IMR-90 (cell line): ENCODE results near the gene MMD. TPM values are rescaled to one million over a fixed set of nuclear protein-coding genes. Genes with fewer than 3 reads are reported as not detected.

Experiments used
- ATAC-seq: fragments of 200-7000 bp; cut with Tn5 transposase; 2 replicates; pipeline ENCODE4 v1.9.1; 2020; ENCODE audit warnings: low read depth, mild to moderate bottlenecking, moderate library complexity
- BruUV-seq: library from RNA; stranded (reverse); fragments of 400-500 nt; replicated peaks from 2 replicates; lab custom pipeline; 2021; lab: Mats Ljungman, UMichigan
- CTCF ChIA-PET: fragments of 300-600 bp; formaldehyde crosslinking; extraction: SDS; loops from one replicate; lab custom pipeline; 2021; ENCODE audit warnings: antibody characterized with exemption; lab: Yijun Ruan, JAX
- POLR2A ChIA-PET: fragments of 300-600 bp; sonication (Branson Sonifier 250); formaldehyde crosslinking; loops from one replicate; lab custom pipeline; 2022; ENCODE audit warnings: antibody characterized with exemption; ENCODE audit not compliant: unreplicated experiment; lab: Charles Lee
- DNase-seq: peaks from one replicate; pipeline ENCODE4 v3.0.0; 2013
- H2AFZ ChIP-seq: replicated peaks from 2 replicates; pipeline ENCODE3; 2013; ENCODE audit warnings: low read length, mild to moderate bottlenecking; ENCODE audit not compliant: poor library complexity
- H2AK5ac ChIP-seq: 2 replicates; pipeline ENCODE4 v1.6.1; 2013; ENCODE audit warnings: low read depth, low read length, inconsistent platforms
- H2AK9ac ChIP-seq: replicated peaks from 2 replicates; pipeline ENCODE3; 2013; ENCODE audit warnings: mild to moderate bottlenecking, low read depth, low read length, moderate library complexity; ENCODE audit not compliant: poor library complexity
- H2BK120ac ChIP-seq: 2 replicates; pipeline ENCODE4 v1.6.1; 2013; ENCODE audit warnings: low read depth, low read length, inconsistent platforms
- H2BK15ac ChIP-seq: 3 replicates; pipeline ENCODE4 v1.6.1; 2013; ENCODE audit warnings: low read depth, low read length, inconsistent platforms
- H2BK20ac ChIP-seq: 2 replicates; pipeline ENCODE4 v1.6.1; 2013; ENCODE audit warnings: low read depth, mild to moderate bottlenecking, inconsistent platforms, low read length, moderate library complexity
- H2BK5ac ChIP-seq: 2 replicates; pipeline ENCODE4 v1.6.1; 2013; ENCODE audit warnings: mild to moderate bottlenecking, low read depth, low read length, inconsistent platforms; ENCODE audit not compliant: poor library complexity, severe bottlenecking
- H3K14ac ChIP-seq: replicated peaks from 2 replicates; pipeline ENCODE4 v1.6.1; 2013; ENCODE audit warnings: low read depth, low read length, inconsistent platforms
- H3K18ac ChIP-seq: 2 replicates; pipeline ENCODE4 v1.6.1; 2013; ENCODE audit warnings: low read depth, low read length, control low read depth
- H3K23ac ChIP-seq: 2 replicates; pipeline ENCODE4 v1.6.1; 2013; ENCODE audit warnings: low read depth, low read length, inconsistent platforms
- H3K27ac ChIP-seq: 2 replicates; pipeline ENCODE4 v1.5.1; 2013; ENCODE audit warnings: mild to moderate bottlenecking, control low read depth, low read length; ENCODE audit not compliant: insufficient read depth
- H3K27me3 ChIP-seq: 2 replicates; pipeline ENCODE4 v1.6.1; 2013; ENCODE audit warnings: low read length; ENCODE audit not compliant: control insufficient read depth, insufficient read depth
- H3K36me3 ChIP-seq: 2 replicates; pipeline ENCODE4 v1.6.1; 2013; ENCODE audit warnings: low read length, mixed read lengths; ENCODE audit not compliant: control insufficient read depth, insufficient read depth
- H3K4ac ChIP-seq: 2 replicates; pipeline ENCODE4 v1.6.1; 2013; ENCODE audit warnings: low read depth, low read length, inconsistent platforms
- H3K4me1 ChIP-seq: 2 replicates; pipeline ENCODE4 v1.6.1; 2013; ENCODE audit warnings: low read length, mixed read lengths; ENCODE audit not compliant: control insufficient read depth, insufficient read depth
- H3K4me2 ChIP-seq: 2 replicates; pipeline ENCODE4 v1.6.1; 2013; ENCODE audit warnings: low read depth, mild to moderate bottlenecking, control low read depth, low read length, moderate library complexity
- H3K4me3 ChIP-seq: 2 replicates; pipeline ENCODE4 v1.5.1; 2013; ENCODE audit warnings: low read depth, mild to moderate bottlenecking, control low read depth, low read length, moderate library complexity; ENCODE audit not compliant: insufficient read depth
- H3K56ac ChIP-seq: 2 replicates; pipeline ENCODE4 v1.6.1; 2013; ENCODE audit warnings: low read length, inconsistent platforms; ENCODE audit not compliant: insufficient read depth; ENCODE audit errors: extremely low read depth
- H3K79me1 ChIP-seq, 2 experiments: 2 replicates each; pipeline ENCODE4 v1.6.1; 2013; ENCODE audit warnings: low read length in 2 of 2, inconsistent platforms in 1 of 2, low read depth in 1 of 2
- H3K9ac ChIP-seq: 2 replicates; pipeline ENCODE4 v1.6.1; 2013; ENCODE audit warnings: low read depth, low read length, control low read depth
- H3K9me1 ChIP-seq: 2 replicates; pipeline ENCODE4 v1.6.1; 2013; ENCODE audit warnings: low read length, inconsistent platforms; ENCODE audit not compliant: insufficient read depth
- H3K9me3 ChIP-seq: 2 replicates; pipeline ENCODE4 v1.6.1; 2013; ENCODE audit warnings: low read length; ENCODE audit not compliant: control insufficient read depth, insufficient read depth
- H4K20me1 ChIP-seq: 2 replicates; pipeline ENCODE4 v1.6.1; 2013; ENCODE audit warnings: low read length, inconsistent platforms; ENCODE audit not compliant: insufficient read depth
- H4K5ac ChIP-seq: 2 replicates; pipeline ENCODE4 v1.6.1; 2013; ENCODE audit warnings: mild to moderate bottlenecking, low read depth, low read length, control low read depth
- H4K8ac ChIP-seq, 2 experiments: 2 replicates each; pipeline ENCODE4 v1.6.1; 2013; ENCODE audit warnings: low read depth in 2 of 2, low read length in 2 of 2, control low read depth in 1 of 2, inconsistent platforms in 1 of 2
- H4K91ac ChIP-seq: 2 replicates; pipeline ENCODE4 v1.6.1; 2013; ENCODE audit warnings: low read depth, low read length, inconsistent platforms; ENCODE audit not compliant: insufficient read depth
- BHLHE40 ChIP-seq: fragments of 150-350 bp; IDR thresholded peaks from 2 replicates; pipeline ENCODE4 v1.6.1; 2016; ENCODE audit warnings: mild to moderate bottlenecking, low read depth, low read length
- CEBPB ChIP-seq: IDR thresholded peaks from 2 replicates; pipeline ENCODE4 v1.6.1; 2012; ENCODE audit warnings: low read depth, low read length, improper control_type of control experiment
- CHD1 ChIP-seq: IDR thresholded peaks from 2 replicates; pipeline ENCODE4 v1.6.1; 2012; ENCODE audit warnings: low read depth, low read length, improper control_type of control experiment
- CTCF ChIP-seq: conservative IDR thresholded peaks from 2 replicates; pipeline ENCODE4 v1.5.1; 2012; ENCODE audit warnings: mild to moderate bottlenecking, low read depth, low read length, improper control_type of control experiment
- ELK1 ChIP-seq: fragments of 150-350 bp; IDR thresholded peaks from 2 replicates; pipeline ENCODE4 v1.6.1; 2016; ENCODE audit warnings: low read depth, mild to moderate bottlenecking, low read length, moderate library complexity, borderline replicate concordance
- MAZ ChIP-seq: IDR thresholded peaks from 2 replicates; pipeline ENCODE4 v1.6.1; 2012; ENCODE audit warnings: low read depth, mild to moderate bottlenecking, low read length, improper control_type of control experiment, moderate library complexity, borderline replicate concordance
- MXI1 ChIP-seq: IDR thresholded peaks from 2 replicates; pipeline ENCODE4 v1.6.1; 2012; ENCODE audit warnings: low read depth, mild to moderate bottlenecking, low read length, moderate library complexity, borderline replicate concordance
- POLR2A ChIP-seq: IDR thresholded peaks from 2 replicates; pipeline ENCODE4 v1.6.1; 2012; ENCODE audit warnings: mild to moderate bottlenecking, low read depth, low read length
- RCOR1 ChIP-seq: IDR thresholded peaks from 2 replicates; pipeline ENCODE4 v1.6.1; 2012; ENCODE audit warnings: mild to moderate bottlenecking, low read length, improper control_type of control experiment; ENCODE audit not compliant: insufficient replicate concordance
- SMC3 ChIP-seq: fragments of 150-350 bp; IDR thresholded peaks from 2 replicates; pipeline ENCODE4 v1.6.1; 2016; ENCODE audit warnings: low read depth, mild to moderate bottlenecking, antibody characterized with exemption, low read length, moderate library complexity
- USF2 ChIP-seq: fragments of 150-350 bp; IDR thresholded peaks from 2 replicates; pipeline ENCODE4 v1.6.1; 2017; ENCODE audit warnings: mild to moderate bottlenecking, antibody characterized with exemption, low read length, low read depth
- WGBS, 2 experiments: methylation state at CpG; one replicate each; pipeline versions ENCODE4 v1.1.5 to v1.1.7; 2013; ENCODE audit warnings: missing lambda C conversion rate in 2 of 2; ENCODE audit not compliant: insufficient read length in 1 of 2; ENCODE audit errors: extremely low coverage in 2 of 2; 5-methylcytosine and 5-hydroxymethylcytosine counted together
- dilution Hi-C: fragments of 300-500 bp; cut with HindIII; formaldehyde crosslinking; loops from one replicate; pipeline ENCODE4 v1.14.3; 2018; ENCODE audit warnings: low sequenced_read_pairs; ENCODE audit not compliant: unreplicated experiment
- in situ Hi-C: fragments of 300-500 bp; cut with MboI; formaldehyde crosslinking; loops from 3 replicates; pipeline ENCODE4 v1.14.3; 2019; ENCODE audit warnings: low sequenced_read_pairs, inconsistent platforms, mixed read lengths
- intact Hi-C: fragments of 100-400 bp; cut with micrococcal nuclease; formaldehyde crosslinking; loops from 2 replicates; pipeline ENCODE4 v1.10.0; 2022
- polyA plus RNA-seq, 3 experiments: library from polyadenylated mRNA; depleted of rRNA; stranded (reverse); fragments of >200 nt; gene quantifications; 2 replicates each; pipeline ENCODE4 v1.2.3, GENCODE V29; 2012; ENCODE audit warnings: low replicate concordance in 1 of 3
- total RNA-seq: library from RNA; depleted of rRNA; stranded (reverse); fragments of >200 nt; gene quantifications from 2 replicates; pipeline ENCODE4 v1.2.3, GENCODE V29; 2012

MMD gene
- total and polyA plus RNA-seq, 2 of the 4 experiments (the other 2 are of a cell fraction), result 6.3 to 7.0 TPM

- no peak for TF ChIP-seq RCOR1
- no peak for TF ChIP-seq BHLHE40
- no peak for TF ChIP-seq USF2
- TF ChIP-seq CEBPB, result no peak
- TF ChIP-seq MXI1, result no peak
- no peak for TF ChIP-seq CTCF
- TF ChIP-seq SMC3, result no peak
- no peak for TF ChIP-seq POLR2A
- TF ChIP-seq MAZ, result no peak
- TF ChIP-seq ELK1, result no peak
- TF ChIP-seq CHD1, result no peak
- no peak overlapping the region for H3K14ac ChIP-seq
- H3K9ac ChIP-seq, result no peak overlapping the region
- H3K4me1 ChIP-seq, result no peaks in the 10 kb centered on the region
- H4K91ac ChIP-seq, result no peak overlapping the region
- ChIA-PET POLR2A (interaction anchor here (0.6 kb wide), 1 partner anchor 167 kb away, joined by 3 read pairs; no protein-coding TSS in a partner anchor), CTCF (interaction anchor here (1.5 to 2.6 kb wide), 3 partner anchors 14 to 354 kb away, joined by 3 to 10 read pairs (median 5); no protein-coding TSS in a partner anchor)
- no TSS peak for BruUV-seq
- no peak overlapping the region for H4K5ac ChIP-seq
- H3K79me1 ChIP-seq, result no peaks in the 10 kb centered on the region
- no peak overlapping the region for H2BK5ac ChIP-seq
- no peak overlapping the region for H4K8ac ChIP-seq
- no peak for ATAC-seq
- no peak overlapping the region for H3K4me2 ChIP-seq
- no peak overlapping the region for H3K23ac ChIP-seq
- no peaks in the 10 kb centered on the region for H3K36me3 ChIP-seq
- no peak for DNase-seq
- no peak overlapping the region for H3K27ac ChIP-seq
- no peak overlapping the region for H3K56ac ChIP-seq
- no peak overlapping the region for H2BK15ac ChIP-seq
- dilution Hi-C loops (no loop called here), in situ Hi-C loops (no loop called here), intact Hi-C loops (loop anchor here (5.0 kb wide), 1 partner anchor 295 kb away; no protein-coding TSS in a partner anchor)
- peaks cover 9% of the 10 kb centered on the region for H3K27me3 ChIP-seq
- H2BK20ac ChIP-seq, result no peak overlapping the region
- H2AK9ac ChIP-seq, result no peak overlapping the region
- no peaks in the 10 kb centered on the region for H4K20me1 ChIP-seq
- H2AFZ ChIP-seq, result no peak overlapping the region
- H3K4ac ChIP-seq, result no peak overlapping the region
- no peak overlapping the region for H3K18ac ChIP-seq
- H3K4me3 ChIP-seq, result no peak overlapping the region
- H3K9me1 ChIP-seq, result no peaks in the 10 kb centered on the region
- H3K9me3 ChIP-seq, result no peaks in the 10 kb centered on the region; the same call in 1 of the 2 replicates
- no peak overlapping the region for H2BK120ac ChIP-seq
- no CpG with 5 or more reads among the region's 2 CpGs for WGBS, 2 experiments
- no peak overlapping the region for H2AK5ac ChIP-seq
Measured at GRCh38 chr17:55347341-55347740, 74.3 kb downstream of the MMD start.
